Measurements from ENCODE around the gene STK36.

Gene STK36

GRCh38 chr2:218671654-218672566 lies at the start of gene STK36, which contains the start of gene RNF25:
STK36 (plus strand) TSS chr2:218672086; CDS start chr2:218672830, 744 bp downstream.
RNF25 (minus strand) TSS chr2:218672002; CDS start chr2:218671970, 32 bp downstream.
- no peak for FAIRE-seq

- FAIRE-seq: no peak
These were observed 49.1 kb upstream of the STK36 start for GRCh38 chr2:218622606-218623365.

- FAIRE-seq: no peak
These were observed 48.5 kb upstream of the STK36 start for GRCh38 chr2:218623366-218623705.

- FAIRE-seq: no peak
These were observed 45.5 kb upstream of the STK36 start for GRCh38 chr2:218626369-218626768.

- no peak for FAIRE-seq
These were observed 43.9 kb upstream of the STK36 start for GRCh38 chr2:218627939-218628338.

- FAIRE-seq: no peak
These were observed 40.0 kb upstream of the STK36 start for GRCh38 chr2:218631837-218632236.

- FAIRE-seq: no peak
These were observed 36.2 kb upstream of the STK36 start for GRCh38 chr2:218635719-218636118.

GRCh38 chr2:218638372-218638771 lies 33.5 kb upstream of the STK36 start:
- no peak for FAIRE-seq

- FAIRE-seq: no peak
These were observed 29.7 kb upstream of the STK36 start for GRCh38 chr2:218642121-218642656.

- no peak for FAIRE-seq
These were observed 29.1 kb upstream of the STK36 start for GRCh38 chr2:218642786-218643185.

- no peak for FAIRE-seq
These were observed 28.1 kb upstream of the STK36 start for GRCh38 chr2:218643751-218644310.

- FAIRE-seq: no peak
These were observed 27.2 kb upstream of the STK36 start for GRCh38 chr2:218644721-218645120.

GRCh38 chr2:218645126-218645525 lies 26.8 kb upstream of the STK36 start:
- FAIRE-seq: no peak

GRCh38 chr2:218648088-218648786 lies 23.6 kb upstream of the STK36 start:
- FAIRE-seq: no peak

- FAIRE-seq: no peak
These were observed 23.1 kb upstream of the STK36 start for GRCh38 chr2:218648787-218649100.

- FAIRE-seq: no peak
These were observed 16.1 kb upstream of the STK36 start for GRCh38 chr2:218655751-218656150.

GRCh38 chr2:218658671-218659257 lies 13.1 kb upstream of the STK36 start:
- FAIRE-seq: no peak

- no peak for FAIRE-seq
These were observed 12.5 kb upstream of the STK36 start, which contains the start of the genes BCS1L and ZNF142 for GRCh38 chr2:218659258-218659987. BCS1L (plus strand) TSS chr2:218659683; CDS start chr2:218660988, 1,305 bp downstream. ZNF142 (minus strand) TSS chr2:218659623; CDS start chr2:218656429, 3,194 bp downstream.

- no peak for FAIRE-seq
These were observed 11.9 kb upstream of the STK36 start for GRCh38 chr2:218659988-218660358.

GRCh38 chr2:218662377-218662776 lies 9.5 kb upstream of the STK36 start:
- FAIRE-seq: no peak

- FAIRE-seq: no peak
These were observed 9.1 kb upstream of the STK36 start for GRCh38 chr2:218662827-218663226.

All from colon (tissue), 2 donors.